ENCODE data around the gene ADCK1. TPM values are rescaled to one million over a fixed set of nuclear protein-coding genes. Genes with fewer than 3 reads are reported as not detected.

Gene ADCK1
- total RNA-seq, 1 experiment from 2014 or later, result 11.4 TPM

- H3K36me3 Mint-ChIP-seq, result peaks cover 24% of the 10 kb centered on the region
- ChIA-PET POLR2A (no interaction called here), CTCF (no interaction called here)
- H3K27ac Mint-ChIP-seq, result no peak overlapping the region
- ATAC-seq, result no peak
- no peak for TF ChIP-seq JAZF1 (CRISPR knock-in tag; IDR thresholded peaks at IDR 0.05)
- no peak for TF ChIP-seq SMAD4 (CRISPR knock-in tag; IDR thresholded peaks at IDR 0.05)
- no peak for TF ChIP-seq TP53 (CRISPR knock-in tag; IDR thresholded peaks at IDR 0.05)
- TF ChIP-seq HMGXB4 (CRISPR knock-in tag; IDR thresholded peaks at IDR 0.05), result no peak
- no peak for TF ChIP-seq GTF2I (CRISPR knock-in tag; conservative IDR thresholded peaks at IDR 0.05)
- no peak for TF ChIP-seq NFE2L1 (CRISPR knock-in tag; IDR thresholded peaks at IDR 0.05)
- TF ChIP-seq ZNF121 (CRISPR knock-in tag; IDR thresholded peaks at IDR 0.05), result no peak
- TF ChIP-seq ESRRA (CRISPR knock-in tag; IDR thresholded peaks at IDR 0.05; ENCODE audit: borderline replicate concordance), result no peak
- TF ChIP-seq ZNF232 (CRISPR knock-in tag; IDR thresholded peaks at IDR 0.05), result no peak
- no peak for TF ChIP-seq SP1 (CRISPR knock-in tag; conservative IDR thresholded peaks at IDR 0.05)
- TF ChIP-seq PRDM15 (CRISPR knock-in tag; IDR thresholded peaks at IDR 0.05), result no peak
- TF ChIP-seq ZBTB43 (CRISPR knock-in tag; IDR thresholded peaks at IDR 0.05), result no peak
- no peak for TF ChIP-seq NR2C2 (CRISPR knock-in tag; IDR thresholded peaks at IDR 0.05)
- no peak for TF ChIP-seq PREB (CRISPR knock-in tag; IDR thresholded peaks at IDR 0.05; ENCODE audit: borderline replicate concordance)
- TF ChIP-seq NFATC4 (CRISPR knock-in tag; IDR thresholded peaks at IDR 0.05), result no peak
- TF ChIP-seq KAT7 (CRISPR knock-in tag; IDR thresholded peaks at IDR 0.05; ENCODE audit: borderline replicate concordance), result no peak
- TF ChIP-seq RORB (CRISPR knock-in tag; IDR thresholded peaks at IDR 0.05), result no peak
- H3K4me3 Mint-ChIP-seq, result no peak overlapping the region
- H3K27me3 Mint-ChIP-seq (ENCODE audit: low read depth), result peaks cover 15% of the 10 kb centered on the region
- H3K4me1 Mint-ChIP-seq, result no peaks in the 10 kb centered on the region
- DNase-seq (ENCODE audit: low spot score), result no peak
- peaks cover 65% of the 10 kb centered on the region for H3K9me3 Mint-ChIP-seq
Measured at GRCh38 chr14:77947372-77947771, 147.5 kb downstream of the ADCK1 start.

- CTCF ChIA-PET, result no interaction called here
- POLR2A ChIA-PET, result no interaction called here
- no peak for ATAC-seq
- Mint-ChIP-seq H3K9me3 (peaks cover 45% of the 10 kb centered on the region), H3K36me3 (peaks cover 21% of the 10 kb centered on the region), H3K4me1 (no peaks in the 10 kb centered on the region), H3K4me3 (no peak overlapping the region), H3K27me3 (ENCODE audit: low read depth) (peaks cover 15% of the 10 kb centered on the region), H3K27ac (no peak overlapping the region)
- DNase-seq (ENCODE audit: low spot score), result no peak
- TF ChIP-seq RELA (CRISPR knock-in tag; IDR thresholded peaks at IDR 0.05; ENCODE audit: borderline replicate concordance) (no peak), FOXK1 (CRISPR knock-in tag; IDR thresholded peaks at IDR 0.05) (no peak), FOXP1 (CRISPR knock-in tag; IDR thresholded peaks at IDR 0.05; ENCODE audit: borderline replicate concordance) (no peak), NR2C2 (CRISPR knock-in tag; IDR thresholded peaks at IDR 0.05) (no peak), ZNF219 (CRISPR knock-in tag; IDR thresholded peaks at IDR 0.05; ENCODE audit: borderline replicate concordance) (no peak), PRDM15 (CRISPR knock-in tag; IDR thresholded peaks at IDR 0.05) (no peak), ATF6 (CRISPR knock-in tag; IDR thresholded peaks at IDR 0.05) (no peak)
Measured at GRCh38 chr14:77950371-77951063, 150.6 kb downstream of the ADCK1 start.

All from WTC11 (cell line).